ENCODE measurements around the gene DCC.

Gene DCC

DNA sequence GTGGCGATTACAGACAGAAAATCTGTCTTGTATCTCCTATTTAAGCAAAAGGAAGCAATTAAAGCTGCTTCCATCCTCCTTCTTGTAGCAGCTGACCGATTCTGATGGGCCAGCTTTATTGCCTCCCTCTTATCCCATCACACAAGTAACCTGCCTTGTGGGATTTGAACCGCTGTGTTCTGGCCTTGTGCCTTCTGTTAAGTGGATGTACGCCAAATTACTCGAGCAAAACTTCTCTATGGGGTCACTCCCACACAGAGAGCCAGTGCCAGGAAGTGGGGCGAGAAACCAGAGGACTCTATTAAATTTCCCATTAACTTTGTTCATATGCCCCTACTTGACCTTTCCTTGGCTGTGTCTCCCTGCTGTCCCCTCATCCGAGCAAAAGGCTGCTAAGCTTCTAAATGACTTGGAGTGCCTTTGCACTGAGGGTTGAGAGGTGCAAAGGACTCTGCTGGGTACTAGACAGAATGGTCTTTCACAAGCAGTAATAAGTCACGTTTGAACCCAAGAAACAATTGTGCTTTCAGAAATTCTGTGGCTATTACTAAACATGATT is 1212.0 kb downstream of the DCC start:
- Histone ChIP-seq H3K9ac (no peak overlapping the region), H3K4me1 (ENCODE audit: low read depth, poor library complexity, severe bottlenecking) (peaks cover 11% of the 10 kb centered on the region), H3K79me2 (ENCODE audit: insufficient read depth, low read depth) (no peaks in the 10 kb centered on the region), H3K27ac (no peak overlapping the region), H3K4me3 (IDR thresholded peaks at IDR 0.05; ENCODE audit: insufficient read depth, low read depth, low read length) (no peak overlapping the region), H3K4me2 (no peak overlapping the region), H4K20me1 (ENCODE audit: insufficient read depth) (no peaks in the 10 kb centered on the region), H3K27me3 (ENCODE audit: insufficient read depth, low read depth) (no peaks in the 10 kb centered on the region), H2AFZ (ENCODE audit: low read depth) (no peak overlapping the region), H3K36me3 (ENCODE audit: insufficient read depth) (no peaks in the 10 kb centered on the region)
- TF ChIP-seq, protein P1, sequence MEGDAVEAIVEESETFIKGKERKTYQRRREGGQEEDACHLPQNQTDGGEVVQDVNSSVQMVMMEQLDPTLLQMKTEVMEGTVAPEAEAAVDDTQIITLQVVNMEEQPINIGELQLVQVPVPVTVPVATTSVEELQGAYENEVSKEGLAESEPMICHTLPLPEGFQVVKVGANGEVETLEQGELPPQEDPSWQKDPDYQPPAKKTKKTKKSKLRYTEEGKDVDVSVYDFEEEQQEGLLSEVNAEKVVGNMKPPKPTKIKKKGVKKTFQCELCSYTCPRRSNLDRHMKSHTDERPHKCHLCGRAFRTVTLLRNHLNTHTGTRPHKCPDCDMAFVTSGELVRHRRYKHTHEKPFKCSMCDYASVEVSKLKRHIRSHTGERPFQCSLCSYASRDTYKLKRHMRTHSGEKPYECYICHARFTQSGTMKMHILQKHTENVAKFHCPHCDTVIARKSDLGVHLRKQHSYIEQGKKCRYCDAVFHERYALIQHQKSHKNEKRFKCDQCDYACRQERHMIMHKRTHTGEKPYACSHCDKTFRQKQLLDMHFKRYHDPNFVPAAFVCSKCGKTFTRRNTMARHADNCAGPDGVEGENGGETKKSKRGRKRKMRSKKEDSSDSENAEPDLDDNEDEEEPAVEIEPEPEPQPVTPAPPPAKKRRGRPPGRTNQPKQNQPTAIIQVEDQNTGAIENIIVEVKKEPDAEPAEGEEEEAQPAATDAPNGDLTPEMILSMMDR (conservative IDR thresholded peaks at IDR 0.05; ENCODE audit: low read depth, low read length) = no peak

DNA sequence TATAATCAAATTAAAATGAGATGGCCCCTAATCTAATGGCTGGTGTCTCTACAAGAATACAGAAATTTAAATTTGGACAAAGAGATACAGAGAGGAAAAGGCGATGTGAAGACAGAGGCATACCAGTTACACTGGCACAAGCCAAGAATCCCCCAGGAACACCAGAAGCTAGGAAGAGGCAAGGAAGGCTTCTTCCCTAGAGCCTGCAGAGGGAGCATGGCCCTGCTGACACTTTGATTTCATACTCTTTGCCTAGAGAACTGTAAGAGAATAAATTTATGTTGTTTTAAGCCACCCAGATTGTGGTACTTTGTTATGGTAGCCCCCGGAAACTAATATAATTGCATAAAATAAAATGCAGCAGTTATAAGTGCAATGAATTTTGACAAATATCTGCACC is 1213.0 kb downstream of the DCC start:
- TF ChIP-seq, protein P1 (conservative IDR thresholded peaks at IDR 0.05; ENCODE audit: low read depth, low read length) = no peak
- no peaks in the 10 kb centered on the region for H3K36me3 ChIP-seq (ENCODE audit: insufficient read depth)

DNA sequence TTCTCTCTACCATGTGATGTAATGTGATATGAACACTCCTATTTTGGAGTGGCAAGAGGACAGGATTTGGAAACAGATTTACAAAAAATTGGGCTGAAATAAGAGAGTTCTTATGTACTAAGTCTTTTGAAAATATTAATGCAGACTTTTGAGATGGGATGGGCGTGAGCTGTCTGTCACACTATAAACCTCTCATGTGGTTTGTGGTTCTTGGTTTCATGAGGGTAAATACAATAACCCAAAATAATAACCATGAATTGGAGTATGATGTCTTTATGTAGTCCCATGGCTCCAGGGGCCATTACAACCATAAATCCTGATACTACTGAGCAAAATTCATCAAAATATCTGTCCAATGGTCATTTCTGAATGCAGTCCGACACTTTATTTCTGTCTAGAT is 1216.5 kb downstream of the DCC start:
- TF ChIP-seq, protein P1 (conservative IDR thresholded peaks at IDR 0.05; ENCODE audit: low read depth, low read length) = no peak
- Histone ChIP-seq H2AFZ (ENCODE audit: low read depth) (no peak overlapping the region), H3K27ac (no peak overlapping the region), H3K79me2 (ENCODE audit: insufficient read depth, low read depth) (no peaks in the 10 kb centered on the region), H3K4me1 (ENCODE audit: low read depth, poor library complexity, severe bottlenecking) (peaks cover 15% of the 10 kb centered on the region), H3K27me3 (ENCODE audit: insufficient read depth, low read depth) (no peaks in the 10 kb centered on the region), H3K36me3 (ENCODE audit: insufficient read depth) (no peaks in the 10 kb centered on the region), H4K20me1 (ENCODE audit: insufficient read depth) (no peaks in the 10 kb centered on the region), H3K4me2 (peak overlapping the region; percentile 2; the same call in 1 of the 2 replicates), H3K9ac (no peak overlapping the region), H3K4me3 (IDR thresholded peaks at IDR 0.05; ENCODE audit: insufficient read depth, low read depth, low read length) (no peak overlapping the region)

More for the DNA sequence above, 1213.0 kb downstream of the DCC start:
- Histone ChIP-seq H3K79me2 (ENCODE audit: insufficient read depth, low read depth) (no peaks in the 10 kb centered on the region), H4K20me1 (ENCODE audit: insufficient read depth) (no peaks in the 10 kb centered on the region), H3K4me2 (no peak overlapping the region), H3K27me3 (ENCODE audit: insufficient read depth, low read depth) (no peaks in the 10 kb centered on the region), H3K9ac (no peak overlapping the region), H3K4me3 (IDR thresholded peaks at IDR 0.05; ENCODE audit: insufficient read depth, low read depth, low read length) (no peak overlapping the region), H2AFZ (ENCODE audit: low read depth) (no peak overlapping the region), H3K4me1 (ENCODE audit: low read depth, poor library complexity, severe bottlenecking) (peaks cover 15% of the 10 kb centered on the region), H3K27ac (no peak overlapping the region)

DNA sequence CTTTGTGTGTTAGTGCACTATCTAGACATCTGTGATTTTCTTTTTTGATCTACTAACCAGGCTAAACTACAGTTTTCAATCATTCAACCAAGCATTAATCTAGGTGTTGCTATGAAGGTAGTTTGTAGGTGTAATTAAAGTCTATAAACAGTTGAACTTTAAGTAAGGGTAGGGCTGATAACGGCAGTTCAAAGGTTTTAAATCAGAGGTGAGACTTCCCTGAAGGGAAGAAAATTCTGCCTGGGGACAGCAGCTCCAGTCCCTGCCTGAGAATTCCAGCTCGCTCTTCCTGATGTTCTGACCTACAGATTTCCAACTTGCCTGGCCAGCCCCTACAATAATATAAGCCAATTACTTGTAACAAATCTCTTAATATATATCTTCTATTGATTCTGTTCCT is 1220.5 kb downstream of the DCC start:
- no peak overlapping the region for H3K4me3 ChIP-seq (IDR thresholded peaks at IDR 0.05; ENCODE audit: insufficient read depth, low read depth, low read length)
- H3K27me3 ChIP-seq (ENCODE audit: insufficient read depth, low read depth) = no peaks in the 10 kb centered on the region
- no peaks in the 10 kb centered on the region for H3K79me2 ChIP-seq (ENCODE audit: insufficient read depth, low read depth)
- no peak overlapping the region for H3K9ac ChIP-seq
- no peak overlapping the region for H2AFZ ChIP-seq (ENCODE audit: low read depth)
- H3K36me3 ChIP-seq (ENCODE audit: insufficient read depth) = no peaks in the 10 kb centered on the region
- H4K20me1 ChIP-seq (ENCODE audit: insufficient read depth) = no peaks in the 10 kb centered on the region
- H3K4me2 ChIP-seq = no peak overlapping the region
- no peak overlapping the region for H3K27ac ChIP-seq
- peaks cover 15% of the 10 kb centered on the region for H3K4me1 ChIP-seq (ENCODE audit: low read depth, poor library complexity, severe bottlenecking)
- TF ChIP-seq, protein P1 (conservative IDR thresholded peaks at IDR 0.05; ENCODE audit: low read depth, low read length) = no peak

Data from KMS-11 (cell line).